NCI-H1694 (cell line): Measurements from ENCODE around the gene MTMR2.
A peak's percentile ranks its signal among the peaks of the same experiment; 100 is the strongest.
"Not testable (repeated sequence)": the region's sequence is repeated elsewhere in the genome, so short reads cannot be mapped to it uniquely, and the experiment has no call there.

ENCODE experiments used
- DNase-seq: peaks from one replicate; lab custom pipeline; 2025; lab: John Stamatoyannopoulos, UW

The MTMR2 gene

DNA sequence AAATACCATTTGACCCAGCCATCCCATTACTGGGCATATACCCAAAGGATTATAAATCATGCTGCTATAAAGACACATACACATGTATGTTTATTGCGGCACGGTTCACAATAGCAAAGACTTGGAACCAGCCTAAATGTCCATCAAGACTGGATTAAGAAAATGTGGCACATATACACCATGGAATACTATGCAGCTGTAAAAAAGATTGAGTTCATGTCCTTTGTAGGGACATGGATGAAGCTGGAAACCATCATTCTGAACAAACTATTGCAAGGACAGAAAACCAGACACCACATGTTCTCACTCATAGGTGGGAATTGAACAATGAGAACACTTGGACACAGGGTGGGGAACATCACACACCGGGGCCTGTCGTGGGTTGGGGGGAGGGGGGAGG is 112.9 kb downstream of the MTMR2 start:
- DNase-seq, result not testable (repeated sequence)

DNA sequence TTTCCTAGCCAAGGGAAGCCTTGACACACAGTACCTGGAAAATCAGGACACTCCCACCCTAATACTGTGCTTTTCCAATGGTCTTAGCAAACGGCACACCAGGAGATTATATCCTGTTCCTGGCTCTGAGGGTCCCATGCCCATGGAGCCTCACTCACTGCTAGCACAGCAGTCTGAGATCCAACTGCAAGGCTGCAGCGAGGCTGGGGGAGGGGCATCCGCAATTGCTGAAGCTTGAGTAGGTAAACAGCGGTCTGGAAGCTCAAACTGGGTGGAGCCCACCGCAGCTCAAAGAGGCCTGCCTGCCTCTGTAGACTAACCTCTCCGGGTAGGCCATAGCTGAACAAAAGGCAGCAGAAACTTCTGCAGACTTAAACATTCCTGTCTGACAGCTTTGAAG is 117.4 kb downstream of the MTMR2 start:
- not testable (repeated sequence) for DNase-seq

DNA sequence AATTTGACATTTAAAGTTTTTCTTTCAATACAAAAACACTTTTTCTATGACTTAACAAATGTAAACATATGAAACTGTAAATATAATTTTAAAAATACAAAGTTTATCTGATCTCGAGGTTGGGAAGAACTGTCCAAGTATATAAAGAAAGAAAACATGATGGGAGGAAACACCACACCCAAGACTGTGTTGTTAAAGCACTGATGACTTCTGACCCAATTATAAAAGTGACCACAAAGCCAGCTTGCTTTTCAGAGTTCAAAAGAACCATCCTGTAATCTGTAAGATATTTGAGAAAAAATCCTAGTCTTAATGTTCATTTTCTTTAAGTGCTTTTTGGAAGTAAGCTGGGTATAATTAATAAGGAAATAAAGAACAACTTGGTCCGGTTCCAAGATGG is 118.0 kb downstream of the MTMR2 start:
- DNase-seq, result no peak

DNA sequence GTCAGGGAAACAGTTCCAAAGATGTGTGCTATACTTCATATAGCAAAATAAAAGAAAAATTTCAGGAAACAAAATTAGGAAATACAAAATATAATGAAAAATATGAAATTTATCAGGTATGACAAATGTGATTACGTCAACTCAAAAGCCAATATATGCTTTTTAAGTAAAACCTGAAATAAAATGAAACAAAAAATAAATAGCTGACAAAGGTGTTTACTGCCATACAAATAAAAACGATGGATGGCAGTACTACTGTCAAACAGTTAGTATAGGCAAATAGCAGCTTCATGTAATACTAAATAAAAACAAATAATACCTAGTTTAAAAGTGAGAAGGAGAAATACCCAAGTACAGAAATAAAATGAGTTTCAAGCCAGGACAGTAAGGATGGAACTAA is 119.9 kb downstream of the MTMR2 start:
- no peak for DNase-seq

DNA sequence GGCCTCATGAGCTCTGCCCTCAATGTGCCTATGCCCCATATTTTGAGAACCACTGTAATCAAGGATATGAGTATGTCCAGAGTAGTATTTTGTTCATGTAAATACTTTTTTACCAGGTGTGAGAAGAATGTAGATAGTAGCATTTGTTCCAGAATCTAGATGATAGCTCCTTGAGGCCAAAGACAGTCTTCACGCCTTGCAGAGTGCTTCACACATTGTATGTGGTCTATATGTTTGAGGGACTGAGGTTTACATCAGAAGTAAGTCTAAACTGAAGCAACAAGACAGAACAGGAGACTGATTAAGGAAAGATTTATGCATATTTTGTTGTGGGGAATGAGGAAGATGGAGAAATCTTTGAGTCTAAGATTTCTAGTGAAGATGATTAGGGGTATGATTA is 121.1 kb downstream of the MTMR2 start:
- no peak for DNase-seq

DNA sequence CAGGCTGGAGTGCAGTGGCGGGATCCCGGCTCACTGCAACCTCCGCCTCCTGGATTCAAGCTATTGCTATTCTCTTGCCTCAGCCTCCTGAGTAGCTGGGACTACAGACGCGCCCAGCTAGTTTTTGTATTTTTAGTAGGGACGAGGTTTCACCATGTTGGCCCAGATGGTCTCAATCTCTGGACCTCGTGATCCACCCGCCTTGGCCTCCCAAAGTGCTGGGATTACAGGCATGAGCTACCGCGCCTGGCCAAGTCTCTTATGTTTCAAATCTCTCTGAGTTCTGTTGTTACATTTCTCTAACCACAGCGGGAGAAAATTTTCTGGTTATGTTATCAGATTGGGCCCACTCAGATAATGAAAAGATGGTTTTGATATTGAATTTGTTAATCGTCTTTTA is 123.5 kb downstream of the MTMR2 start:
- DNase-seq, result no peak

- DNase-seq, result no peak
These were observed 124.4 kb downstream of the MTMR2 start for GRCh38 chr11:95799546-95799945.

GRCh38 chr11:95796501-95796900 is 127.4 kb downstream of the MTMR2 start:
- no peak for DNase-seq

- DNase-seq, result no peak
These were observed 128.1 kb downstream of the MTMR2 start for GRCh38 chr11:95795627-95796295.

DNA sequence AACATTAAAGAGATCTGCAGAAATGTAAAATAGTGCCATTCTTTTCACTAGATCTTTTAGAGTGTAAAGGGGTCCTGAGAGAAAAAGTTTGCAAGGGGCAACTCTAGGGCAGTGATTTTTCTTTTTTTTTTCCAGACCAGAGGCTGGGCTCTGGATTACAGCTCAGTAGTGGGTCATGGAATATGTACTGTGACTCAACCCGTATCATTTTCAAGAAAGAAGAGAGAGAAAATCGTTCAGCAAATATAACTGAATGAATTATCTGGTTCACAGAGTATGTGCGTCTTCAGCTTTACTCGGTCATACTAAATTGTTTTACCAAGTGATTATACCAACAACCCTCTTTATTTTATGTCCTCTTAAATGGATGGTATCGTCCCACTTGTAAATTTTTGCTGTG is 129.8 kb downstream of the MTMR2 start:
- DNase-seq, result no peak

- no peak for DNase-seq
These were observed 130.8 kb downstream of the MTMR2 start for GRCh38 chr11:95793116-95793515.

DNA sequence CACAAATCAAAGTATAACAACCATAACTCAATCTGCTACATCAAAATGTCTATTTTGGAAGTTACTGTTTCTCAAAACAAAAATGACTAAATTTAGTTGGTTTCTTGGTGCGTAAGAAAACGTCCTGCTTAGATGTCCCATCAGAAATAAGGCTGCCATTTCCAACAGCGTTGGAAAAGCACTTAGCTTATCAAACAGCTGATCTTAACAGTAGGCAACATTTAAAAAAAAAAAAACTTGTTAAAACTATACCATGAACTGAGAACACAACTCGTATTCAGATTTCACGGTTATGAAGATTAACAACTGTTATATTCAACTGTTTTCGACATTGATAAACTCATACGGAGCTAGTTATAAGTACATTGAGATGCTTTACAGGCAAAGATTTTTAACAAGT is 131.2 kb downstream of the MTMR2 start:
- no peak for DNase-seq

- DNase-seq, result no peak
These were observed 131.7 kb downstream of the MTMR2 start for GRCh38 chr11:95792200-95792599.

GRCh38 chr11:95791709-95792033 is 132.2 kb downstream of the MTMR2 start:
- DNase-seq, result no peak

GRCh38 chr11:95790933-95791708 is 132.8 kb downstream of the MTMR2 start:
- no peak for DNase-seq

GRCh38 chr11:95790123-95790932 is 133.6 kb downstream of the MTMR2 start, which contains the start of gene CEP57:
Gene CEP57 (plus strand): TSS chr11:95790498. CDS start chr11:95790699, 201 bp downstream.
- peak; percentile 69 for DNase-seq

DNA sequence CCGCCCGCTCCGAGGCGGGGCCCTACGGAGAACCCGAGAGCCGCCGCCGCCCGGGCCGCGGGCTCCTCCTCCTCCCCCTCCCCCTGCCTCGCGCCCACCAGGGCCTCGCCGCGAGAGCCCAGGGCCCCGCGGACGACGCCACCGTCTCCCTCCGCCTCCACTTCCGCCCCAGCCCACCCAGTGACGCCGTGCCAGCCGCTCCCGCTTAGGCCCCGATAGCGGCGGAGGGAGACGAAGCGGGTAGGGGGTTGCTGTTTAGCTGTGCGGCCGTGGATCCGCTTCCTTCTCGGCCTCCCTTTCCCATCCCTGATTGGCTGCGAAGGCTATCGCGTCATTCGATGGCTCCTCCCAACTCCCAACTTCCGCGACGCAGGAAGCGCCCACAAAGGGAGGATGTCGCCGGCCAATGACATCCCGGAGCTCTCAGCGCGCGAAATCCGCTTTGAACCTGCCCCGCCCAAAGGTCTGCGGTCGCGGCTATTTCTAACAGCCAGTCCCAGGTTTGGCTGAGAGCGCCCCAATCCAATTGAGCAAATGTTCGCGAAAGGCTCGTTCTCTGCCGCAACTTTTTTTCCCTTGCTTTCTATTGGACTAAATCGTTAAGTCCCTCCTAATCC is 134.3 kb downstream of the MTMR2 start, which contains the start of gene FAM76B:
Gene FAM76B, minus strand, starts transcription at position 277 of the 617 bp plus-strand sequence. CDS start 304 bp downstream, outside the sequence.
- peak; percentile 67 for DNase-seq

- DNase-seq, result no peak
These were observed 134.9 kb downstream of the MTMR2 start for GRCh38 chr11:95788921-95789505.
